A549 (cell line): ENCODE data around the gene PRKN.

ENCODE experiments used
- CBX2 ChIP-seq: fragments of 200-600 bp; sonication (generic); IDR thresholded peaks from 2 replicates; pipeline ENCODE4 v1.6.1; 2016; ENCODE audit warnings: low read depth, mild to moderate bottlenecking, borderline replicate concordance
- CTCF ChIP-seq: fragments of >200 bp; sonication (Bioruptor Twin); formaldehyde crosslinking; IDR thresholded peaks from 3 replicates; pipeline ENCODE4 v1.5.1; 2016
- EP300 ChIP-seq, 2 experiments: fragments of >200 bp; sonication (Bioruptor Twin); formaldehyde crosslinking; IDR thresholded peaks; 2 replicates in 1 of 2; 3 replicates in 1 of 2; pipeline ENCODE4 v1.6.1; 2016 to 2017
- ESRRA ChIP-seq: fragments of 150-350 bp; IDR thresholded peaks from 2 replicates; pipeline ENCODE4 v1.6.1; 2014; ENCODE audit warnings: mild to moderate bottlenecking, low read length, borderline replicate concordance
- HOXA7 ChIP-seq: fragments of 250-450 bp; sonication (Bioruptor Pico); IDR thresholded peaks from 2 replicates; pipeline ENCODE4 v1.5.0; 2020; ENCODE audit warnings: mild to moderate bottlenecking, moderate library complexity
- MAFK ChIP-seq: fragments of 450-650 bp; IDR thresholded peaks from 2 replicates; pipeline ENCODE4 v1.6.1; 2014; ENCODE audit not compliant: partially characterized antibody
- MAX ChIP-seq: IDR thresholded peaks from 2 replicates; pipeline ENCODE4 v1.6.1; 2012
- MYC ChIP-seq: IDR thresholded peaks from 2 replicates; pipeline ENCODE4 v1.6.1; 2012; ENCODE audit warnings: mild to moderate bottlenecking, inconsistent platforms, low read length, improper control_type of control experiment, borderline replicate concordance
- NR3C1 ChIP-seq: fragments of >200 bp; sonication (Bioruptor Twin); formaldehyde crosslinking; IDR thresholded peaks from 3 replicates; pipeline ENCODE4 v1.6.1; 2017
- POLR2A ChIP-seq: IDR thresholded peaks from 2 replicates; pipeline ENCODE4 v1.6.1; 2012; ENCODE audit warnings: mild to moderate bottlenecking, low read length
- REST ChIP-seq: fragments of 200-600 bp; sonication (generic); IDR thresholded peaks from 2 replicates; pipeline ENCODE4 v1.6.1; 2016; ENCODE audit warnings: antibody characterized with exemption, mild to moderate bottlenecking, moderate library complexity
- RNF2 ChIP-seq: fragments of 200-600 bp; sonication (generic); IDR thresholded peaks from 2 replicates; pipeline ENCODE4 v1.6.1; 2016; ENCODE audit warnings: low read depth, mild to moderate bottlenecking, antibody characterized with exemption, moderate library complexity, borderline replicate concordance
- SREBF2 ChIP-seq: fragments of 450-650 bp; IDR thresholded peaks from 2 replicates; pipeline ENCODE4 v1.6.1; 2014; ENCODE audit warnings: mild to moderate bottlenecking, moderate library complexity

GRCh38 chr6:161462148-161462547 lies 1265.4 kb downstream of the PRKN start:
- TF ChIP-seq RNF2 (no peak), CTCF (no peak), REST (no peak), POLR2A (no peak), EP300 (IDR thresholded peaks at IDR 0.05) (no peak), MAFK (no peak), MAX (no peak), MYC (no peak), ESRRA (no peak), NR3C1 (no peak), HOXA7 (CRISPR knock-in tag) (no peak), SREBF2 (no peak), CBX2 (no peak)
